ENCODE data around the gene LIN7A. TPM values are rescaled to one million over a fixed set of nuclear protein-coding genes. Genes with fewer than 3 reads are reported as not detected.

LIN7A gene
- total RNA-seq, 1 experiment from 2014 or later = not detected

DNA sequence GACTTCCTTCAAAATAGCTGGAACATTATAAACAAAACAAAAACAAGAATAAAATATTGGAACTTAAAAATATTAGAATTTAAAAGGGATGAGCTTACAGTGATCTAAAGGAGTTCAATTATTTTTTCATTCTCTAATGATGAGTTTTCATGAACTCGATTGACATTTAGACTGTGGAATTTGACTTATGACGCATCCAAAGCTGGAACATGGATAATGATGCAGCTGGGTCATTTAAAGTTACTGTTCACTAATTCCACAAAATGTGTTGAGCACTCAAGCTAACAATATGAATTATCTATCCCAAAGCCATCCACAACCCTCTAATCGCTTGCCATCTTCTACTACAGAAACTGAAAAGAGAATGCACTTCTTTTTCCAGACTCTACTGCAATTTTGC lies 42.5 kb downstream of the LIN7A start:
- POLR2A ChIA-PET = no interaction called here
- intact Hi-C loops (cut with micrococcal nuclease) = no loop called here
- H3K36me3 Mint-ChIP-seq (ENCODE audit: insufficient read depth, unreplicated experiment) = no peaks in the 10 kb centered on the region
- BruUV-seq (replicated peaks) = no TSS peak
- H3K4me3 Mint-ChIP-seq (ENCODE audit: unreplicated experiment) = no peak overlapping the region
- no peak for DNase-seq (ENCODE audit: unreplicated experiment)
- no peaks in the 10 kb centered on the region for H3K4me1 Mint-ChIP-seq (ENCODE audit: insufficient read depth, unreplicated experiment)
- H3K27me3 Mint-ChIP-seq (ENCODE audit: insufficient read depth, unreplicated experiment) = peaks cover 57% of the 10 kb centered on the region
- H3K27ac Mint-ChIP-seq (ENCODE audit: low read depth, unreplicated experiment) = no peak overlapping the region
- CTCF ChIA-PET = interaction anchor here (0.5 to 1.0 kb wide), 2 partner anchors 27 to 51 kb away, joined by 3 read pairs; no protein-coding TSS in a partner anchor
- H3K9me3 Mint-ChIP-seq (ENCODE audit: unreplicated experiment) = no peaks in the 10 kb centered on the region
- TF ChIP-seq, protein P1, sequence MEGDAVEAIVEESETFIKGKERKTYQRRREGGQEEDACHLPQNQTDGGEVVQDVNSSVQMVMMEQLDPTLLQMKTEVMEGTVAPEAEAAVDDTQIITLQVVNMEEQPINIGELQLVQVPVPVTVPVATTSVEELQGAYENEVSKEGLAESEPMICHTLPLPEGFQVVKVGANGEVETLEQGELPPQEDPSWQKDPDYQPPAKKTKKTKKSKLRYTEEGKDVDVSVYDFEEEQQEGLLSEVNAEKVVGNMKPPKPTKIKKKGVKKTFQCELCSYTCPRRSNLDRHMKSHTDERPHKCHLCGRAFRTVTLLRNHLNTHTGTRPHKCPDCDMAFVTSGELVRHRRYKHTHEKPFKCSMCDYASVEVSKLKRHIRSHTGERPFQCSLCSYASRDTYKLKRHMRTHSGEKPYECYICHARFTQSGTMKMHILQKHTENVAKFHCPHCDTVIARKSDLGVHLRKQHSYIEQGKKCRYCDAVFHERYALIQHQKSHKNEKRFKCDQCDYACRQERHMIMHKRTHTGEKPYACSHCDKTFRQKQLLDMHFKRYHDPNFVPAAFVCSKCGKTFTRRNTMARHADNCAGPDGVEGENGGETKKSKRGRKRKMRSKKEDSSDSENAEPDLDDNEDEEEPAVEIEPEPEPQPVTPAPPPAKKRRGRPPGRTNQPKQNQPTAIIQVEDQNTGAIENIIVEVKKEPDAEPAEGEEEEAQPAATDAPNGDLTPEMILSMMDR (IDR thresholded peaks at IDR 0.05; ENCODE audit: unreplicated experiment) = no peak

DNA sequence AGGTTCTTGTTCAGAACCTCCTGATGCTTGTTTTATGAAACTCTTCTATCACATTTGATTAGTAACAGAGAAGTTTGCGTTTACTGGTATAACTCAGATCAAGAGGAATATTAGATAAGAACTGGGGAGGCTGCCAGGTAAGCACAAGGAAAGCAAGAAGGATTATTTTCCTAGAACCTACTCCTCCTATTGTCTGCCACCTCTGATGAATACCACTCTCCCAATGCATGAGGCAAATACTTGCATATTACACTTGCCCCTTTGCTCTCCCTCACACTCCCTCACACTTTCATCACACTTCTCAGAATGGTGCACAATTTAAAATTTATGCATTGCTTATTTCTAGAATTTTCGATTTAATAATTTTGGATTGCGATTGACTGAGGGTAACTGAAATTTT lies 43.6 kb downstream of the LIN7A start:
- H3K4me1 Mint-ChIP-seq (ENCODE audit: insufficient read depth, unreplicated experiment) = no peaks in the 10 kb centered on the region
- H3K27ac Mint-ChIP-seq (ENCODE audit: low read depth, unreplicated experiment) = no peak overlapping the region
- no peaks in the 10 kb centered on the region for H3K36me3 Mint-ChIP-seq (ENCODE audit: insufficient read depth, unreplicated experiment)
- intact Hi-C loops (cut with micrococcal nuclease) = no loop called here
- H3K27me3 Mint-ChIP-seq (ENCODE audit: insufficient read depth, unreplicated experiment) = peaks cover 55% of the 10 kb centered on the region
- no TSS peak for BruUV-seq (replicated peaks)
- no peak overlapping the region for H3K4me3 Mint-ChIP-seq (ENCODE audit: unreplicated experiment)
- TF ChIP-seq, protein P1 (IDR thresholded peaks at IDR 0.05; ENCODE audit: unreplicated experiment) = no peak
- ChIA-PET CTCF (interaction anchor here (1.0 kb wide), 1 partner anchor 52 kb away, joined by 3 read pairs; no protein-coding TSS in a partner anchor), POLR2A (no interaction called here)
- H3K9me3 Mint-ChIP-seq (ENCODE audit: unreplicated experiment) = no peaks in the 10 kb centered on the region
- DNase-seq (ENCODE audit: unreplicated experiment) = no peak

DNA sequence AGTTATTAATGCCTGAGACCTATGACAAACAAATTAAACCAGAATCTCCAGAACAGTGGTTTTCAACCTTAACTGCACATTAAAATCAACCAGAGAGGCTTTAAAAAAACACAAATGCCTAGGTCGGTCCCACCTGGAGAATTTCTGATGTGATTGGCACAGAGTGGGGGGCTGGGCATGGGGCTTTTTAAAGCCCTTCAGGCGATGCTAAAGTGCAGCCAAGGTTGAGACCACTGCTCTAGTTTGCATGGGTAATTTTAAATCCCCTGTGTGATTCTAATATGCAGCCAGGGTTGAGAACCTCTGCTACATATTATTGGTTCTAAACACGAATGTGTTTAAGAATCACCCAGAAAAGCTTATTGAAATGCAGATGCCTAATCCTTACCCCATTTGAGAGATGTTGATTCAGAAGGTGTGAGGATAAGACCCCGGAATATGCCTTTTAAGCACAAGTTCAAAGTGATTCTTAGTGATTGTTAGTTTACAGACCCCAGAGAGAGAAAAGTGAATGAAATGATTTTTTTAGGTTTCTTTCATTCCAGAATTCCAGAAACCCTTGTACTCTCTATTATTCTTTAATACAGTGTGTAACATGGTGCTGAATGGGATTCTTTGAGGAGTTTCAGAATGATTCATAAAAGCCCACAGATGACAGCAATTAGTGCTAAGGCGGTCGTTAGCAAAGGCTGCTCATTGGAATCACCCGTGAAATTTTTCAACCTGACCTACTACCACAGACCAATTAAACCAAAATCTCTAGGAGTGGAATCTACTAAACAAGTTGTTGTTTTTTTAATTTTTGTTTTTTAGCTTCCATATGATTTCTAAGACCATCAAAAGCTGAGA lies 44.9 kb downstream of the LIN7A start:
- peaks cover 51% of the 10 kb centered on the region for H3K27me3 Mint-ChIP-seq (ENCODE audit: insufficient read depth, unreplicated experiment)
- no peaks in the 10 kb centered on the region for H3K4me1 Mint-ChIP-seq (ENCODE audit: insufficient read depth, unreplicated experiment)
- no peaks in the 10 kb centered on the region for H3K9me3 Mint-ChIP-seq (ENCODE audit: unreplicated experiment)
- BruUV-seq (replicated peaks) = no TSS peak
- ChIA-PET CTCF (no interaction called here), POLR2A (no interaction called here)
- intact Hi-C loops (cut with micrococcal nuclease) = no loop called here
- TF ChIP-seq, protein P1 (IDR thresholded peaks at IDR 0.05; ENCODE audit: unreplicated experiment) = no peak
- H3K27ac Mint-ChIP-seq (ENCODE audit: low read depth, unreplicated experiment) = no peak overlapping the region
- H3K4me3 Mint-ChIP-seq (ENCODE audit: unreplicated experiment) = no peak overlapping the region
- H3K36me3 Mint-ChIP-seq (ENCODE audit: insufficient read depth, unreplicated experiment) = no peaks in the 10 kb centered on the region
- DNase-seq (ENCODE audit: unreplicated experiment) = no peak

DNA sequence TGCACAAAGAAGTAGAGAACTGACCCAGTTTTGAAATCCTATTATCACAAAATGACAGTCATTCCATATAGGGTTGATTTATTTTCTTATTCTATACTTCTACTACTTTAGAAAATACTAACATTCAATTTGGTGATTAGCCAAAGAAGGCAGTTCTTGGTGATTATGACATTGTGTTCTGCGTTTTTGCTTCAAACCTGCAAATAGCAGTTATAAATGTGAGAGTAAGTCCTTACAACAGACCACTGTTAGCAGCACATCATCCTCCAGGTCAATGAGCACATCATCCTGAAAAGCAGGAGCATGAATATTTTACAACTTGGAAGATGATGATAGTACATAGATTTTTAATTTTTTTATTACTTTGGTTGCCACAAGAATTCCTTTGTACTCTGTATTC lies 53.1 kb downstream of the LIN7A start:
- intact Hi-C loops (cut with micrococcal nuclease) = no loop called here
- POLR2A ChIA-PET = no interaction called here

More for the DNA sequence above, 53.1 kb downstream of the LIN7A start:
- no peaks in the 10 kb centered on the region for H3K9me3 Mint-ChIP-seq (ENCODE audit: unreplicated experiment)
- H3K4me3 Mint-ChIP-seq (ENCODE audit: unreplicated experiment) = no peak overlapping the region
- no peaks in the 10 kb centered on the region for H3K36me3 Mint-ChIP-seq (ENCODE audit: insufficient read depth, unreplicated experiment)
- DNase-seq (ENCODE audit: unreplicated experiment) = no peak
- H3K27me3 Mint-ChIP-seq (ENCODE audit: insufficient read depth, unreplicated experiment) = peaks cover 54% of the 10 kb centered on the region
- TF ChIP-seq, protein P1 (IDR thresholded peaks at IDR 0.05; ENCODE audit: unreplicated experiment) = no peak
- CTCF ChIA-PET = interaction anchor here (0.6 kb wide), 1 partner anchor 48 kb away, joined by 5 read pairs; no protein-coding TSS in a partner anchor
- H3K4me1 Mint-ChIP-seq (ENCODE audit: insufficient read depth, unreplicated experiment) = no peaks in the 10 kb centered on the region
- BruUV-seq (replicated peaks) = no TSS peak
- no peak overlapping the region for H3K27ac Mint-ChIP-seq (ENCODE audit: low read depth, unreplicated experiment)
